Muscle of leg (tissue), 11 donors: ENCODE measurements around the gene MAN1B1. TPM values are rescaled to one million over a fixed set of nuclear protein-coding genes. Genes with fewer than 3 reads are reported as not detected.

ENCODE experiments used
- DNase-seq: peaks from one replicate; pipeline ENCODE4 v3.0.0; 2013
- H3K27ac ChIP-seq: one replicate; pipeline ENCODE4 v1.5.1; 2013; ENCODE audit warnings: mild to moderate bottlenecking, low read length, control low read depth
- H3K27me3 ChIP-seq: one replicate; pipeline ENCODE4 v1.6.1; 2013; ENCODE audit warnings: low read length; ENCODE audit not compliant: control insufficient read depth, insufficient read depth
- H3K36me3 ChIP-seq: one replicate; pipeline ENCODE4 v1.6.1; 2013; ENCODE audit warnings: low read length; ENCODE audit not compliant: control insufficient read depth, insufficient read depth
- H3K4me1 ChIP-seq: one replicate; pipeline ENCODE4 v1.6.1; 2013; ENCODE audit warnings: low read length; ENCODE audit not compliant: control insufficient read depth, insufficient read depth
- H3K4me3 ChIP-seq: one replicate; pipeline ENCODE4 v1.5.1; 2013; ENCODE audit warnings: low read length, control low read depth
- H3K9me3 ChIP-seq: replicated peaks from 2 replicates; pipeline ENCODE4 v1.6.1; 2013; ENCODE audit warnings: low read depth, low read length; ENCODE audit not compliant: control insufficient read depth
- whole genome bisulfite sequencing: methylation state at CpG from one replicate; pipeline ENCODE4 v1.1.5; 2013; ENCODE audit warnings: missing lambda C conversion rate; ENCODE audit not compliant: insufficient coverage; 5-methylcytosine and 5-hydroxymethylcytosine counted together
- polyA plus RNA-seq, 8 donors: library from polyadenylated mRNA; unstranded; fragments of 120-200 nt; gene quantifications; one replicate each; pipeline versions ENCODE4 v1.2.1 to v1.2.3, GENCODE V29; 2013; ENCODE audit warnings: inconsistent platforms in 1 of 8, low replicate concordance in 1 of 8; ENCODE audit not compliant: insufficient read length in 8 of 8, insufficient read depth in 1 of 8
- total RNA-seq: library from RNA; stranded (reverse); fragments of 120-200 nt; gene quantifications from one replicate; pipeline ENCODE4 v1.2.4, GENCODE V29; 2013

Gene MAN1B1
- total and polyA plus RNA-seq, 9 donors: 38.5 to 59.0 (median 43.1) TPM

DNA sequence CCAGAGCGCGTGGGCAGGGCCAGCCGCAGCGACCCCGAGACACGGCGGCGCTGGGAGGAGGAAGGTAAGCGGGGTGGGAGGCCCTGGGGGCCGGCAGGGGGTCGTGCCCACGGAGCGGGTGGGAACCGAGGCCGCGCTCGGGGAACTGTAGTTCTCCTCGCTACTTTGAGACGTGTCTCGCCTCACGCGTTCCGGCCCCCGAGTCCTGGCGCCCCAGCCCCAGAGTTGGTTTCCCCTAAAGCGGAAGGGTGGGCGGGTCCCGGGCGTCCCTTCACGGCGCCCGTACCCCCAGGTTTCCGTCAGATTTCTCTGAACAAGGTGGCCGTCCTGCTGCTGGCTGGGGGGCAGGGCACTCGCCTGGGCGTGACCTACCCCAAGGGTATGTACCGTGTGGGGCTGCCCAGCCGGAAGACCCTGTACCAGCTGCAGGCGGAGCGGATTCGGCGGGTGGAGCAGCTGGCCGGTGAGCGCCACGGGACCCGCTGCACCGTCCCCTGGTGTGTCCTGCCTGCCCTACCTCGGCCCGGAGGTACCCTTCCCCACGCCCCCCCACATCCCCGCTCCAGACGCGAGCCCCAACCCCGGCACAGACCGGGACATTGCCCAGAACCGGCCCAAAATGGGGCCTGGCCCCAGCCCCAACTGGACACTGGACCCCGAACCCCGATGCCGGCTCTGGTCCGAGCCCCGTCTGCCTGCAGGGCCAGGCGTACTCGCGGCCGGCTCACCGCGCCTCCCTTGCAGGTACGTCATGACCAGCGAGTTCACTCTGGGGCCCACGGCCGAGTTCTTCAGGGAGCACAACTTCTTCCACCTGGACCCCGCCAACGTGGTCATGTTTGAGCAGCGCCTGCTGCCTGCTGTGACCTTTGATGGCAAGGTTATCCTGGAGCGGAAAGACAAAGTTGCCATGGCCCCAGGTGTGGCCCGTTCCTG lies 8.8 kb upstream of the MAN1B1 start:
- Histone ChIP-seq H3K36me3 (peaks cover 4% of the 10 kb centered on the region), H3K27ac (no peak overlapping the region), H3K4me3 (peak overlapping the region; percentile 43), H3K4me1 (peaks cover 18% of the 10 kb centered on the region), H3K27me3 (peaks cover 41% of the 10 kb centered on the region), H3K9me3 (no peaks in the 10 kb centered on the region)
- no peak for DNase-seq
- WGBS: 5% methylated on average over 76 of the region's 76 CpGs

DNA sequence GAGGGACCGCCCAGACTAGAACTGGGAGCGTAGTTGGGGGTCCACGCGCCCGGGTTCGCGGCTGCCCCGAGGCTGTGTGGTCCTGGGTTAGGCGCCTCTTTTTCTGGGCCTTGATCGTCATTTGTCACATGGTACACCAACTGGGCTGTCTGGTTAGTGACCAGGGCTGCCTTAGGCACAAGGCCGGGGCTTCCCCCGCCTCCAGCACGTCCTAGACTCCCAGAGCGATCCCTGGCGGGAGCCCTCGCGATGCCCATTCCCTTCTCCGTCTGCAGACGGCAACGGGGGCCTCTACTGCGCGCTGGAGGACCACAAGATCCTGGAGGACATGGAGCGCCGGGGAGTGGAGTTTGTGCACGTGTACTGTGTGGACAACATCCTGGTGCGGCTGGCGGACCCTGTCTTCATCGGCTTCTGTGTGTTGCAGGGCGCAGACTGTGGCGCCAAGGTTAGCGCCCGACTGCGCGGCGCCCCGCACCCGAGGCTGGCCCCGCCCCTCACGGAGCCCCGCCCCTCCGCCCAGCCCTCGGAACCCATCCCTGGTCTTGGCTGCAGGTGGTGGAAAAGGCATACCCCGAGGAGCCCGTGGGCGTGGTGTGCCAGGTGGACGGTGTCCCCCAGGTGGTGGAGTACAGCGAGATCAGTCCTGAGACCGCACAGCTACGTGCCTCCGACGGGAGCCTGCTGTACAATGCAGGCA lies 7.9 kb upstream of the MAN1B1 start:
- H3K9me3 ChIP-seq: no peaks in the 10 kb centered on the region
- DNase-seq: no peak
- H3K36me3 ChIP-seq: peaks cover 4% of the 10 kb centered on the region
- H3K27me3 ChIP-seq: peaks cover 39% of the 10 kb centered on the region
- no peak overlapping the region for H3K27ac ChIP-seq
- WGBS: 21% methylated on average over 50 of the region's 51 CpGs
- H3K4me3 ChIP-seq: no peak overlapping the region
- peaks cover 23% of the 10 kb centered on the region for H3K4me1 ChIP-seq

DNA sequence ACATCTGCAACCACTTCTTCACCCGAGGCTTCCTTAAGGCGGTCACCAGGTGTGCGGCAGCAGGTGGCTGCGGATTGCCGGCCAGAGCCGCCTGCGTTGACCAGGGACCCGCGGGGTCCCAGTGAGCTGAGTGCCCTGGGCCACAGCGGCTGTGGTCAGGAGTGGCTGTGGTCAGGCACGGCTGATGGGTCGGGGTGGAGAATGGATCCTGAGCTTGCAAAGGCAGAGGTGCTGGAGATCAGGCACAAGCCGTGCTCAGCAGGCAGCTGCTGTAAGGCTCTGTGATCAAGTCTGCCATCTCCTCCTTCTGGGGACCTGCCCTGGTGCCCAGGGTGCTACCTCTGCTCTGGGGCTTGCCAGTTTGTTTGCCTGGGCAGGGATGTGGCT lies 7.4 kb upstream of the MAN1B1 start:
- Histone ChIP-seq H3K27me3 (peaks cover 39% of the 10 kb centered on the region), H3K9me3 (no peaks in the 10 kb centered on the region), H3K27ac (no peak overlapping the region), H3K4me3 (no peak overlapping the region), H3K36me3 (peaks cover 4% of the 10 kb centered on the region), H3K4me1 (peaks cover 23% of the 10 kb centered on the region)
- WGBS: 47% methylated on average over 13 of the region's 13 CpGs
- no peak for DNase-seq

DNA sequence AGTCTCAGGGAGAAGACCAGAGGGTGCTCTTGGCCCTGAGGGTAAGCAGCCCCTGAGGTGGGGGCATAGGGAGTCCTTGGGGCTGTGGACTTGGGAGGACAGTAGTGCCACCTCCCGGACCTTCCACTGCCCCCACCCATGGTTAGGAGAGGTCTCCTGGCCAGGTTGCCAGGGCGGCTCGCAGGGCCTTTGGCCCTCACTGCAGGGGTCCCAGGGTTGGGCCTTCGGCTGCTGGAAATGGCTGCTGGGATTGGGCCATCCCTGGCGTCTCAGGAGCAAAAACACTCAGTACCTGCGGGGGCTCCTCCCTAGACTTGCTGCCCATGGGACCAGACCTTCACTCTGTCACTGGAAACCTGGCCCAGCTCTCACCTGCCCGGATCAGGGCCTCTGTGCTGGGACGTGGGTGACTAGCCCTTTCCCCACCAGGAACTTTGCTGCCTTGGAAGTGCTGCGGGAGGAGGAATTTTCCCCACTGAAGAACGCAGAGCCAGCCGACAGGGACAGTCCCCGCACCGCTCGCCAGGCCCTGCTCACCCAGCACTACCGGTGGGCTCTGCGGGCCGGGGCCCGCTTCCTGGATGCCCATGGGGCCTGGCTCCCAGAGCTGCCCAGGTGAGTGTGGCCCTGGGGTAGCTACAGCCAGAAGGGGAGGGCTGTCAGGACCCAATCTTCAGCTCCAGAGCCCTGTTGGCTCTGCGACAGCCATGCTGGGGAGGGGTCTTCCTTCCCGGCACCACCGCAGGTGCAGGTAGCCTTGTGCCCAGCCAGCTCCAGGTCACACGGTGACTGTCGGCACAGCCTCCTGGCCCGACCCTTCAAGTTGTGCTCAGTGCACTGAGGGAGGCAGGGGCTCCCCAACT lies 6.3 kb upstream of the MAN1B1 start:
- no peak for DNase-seq
- WGBS: 85% methylated on average over 22 of the region's 24 CpGs
- no peak overlapping the region for H3K27ac ChIP-seq
- H3K4me3 ChIP-seq: no peak overlapping the region
- H3K36me3 ChIP-seq: peaks cover 4% of the 10 kb centered on the region
- H3K27me3 ChIP-seq: peaks cover 39% of the 10 kb centered on the region
- H3K9me3 ChIP-seq: no peaks in the 10 kb centered on the region
- peaks cover 25% of the 10 kb centered on the region for H3K4me1 ChIP-seq

DNA sequence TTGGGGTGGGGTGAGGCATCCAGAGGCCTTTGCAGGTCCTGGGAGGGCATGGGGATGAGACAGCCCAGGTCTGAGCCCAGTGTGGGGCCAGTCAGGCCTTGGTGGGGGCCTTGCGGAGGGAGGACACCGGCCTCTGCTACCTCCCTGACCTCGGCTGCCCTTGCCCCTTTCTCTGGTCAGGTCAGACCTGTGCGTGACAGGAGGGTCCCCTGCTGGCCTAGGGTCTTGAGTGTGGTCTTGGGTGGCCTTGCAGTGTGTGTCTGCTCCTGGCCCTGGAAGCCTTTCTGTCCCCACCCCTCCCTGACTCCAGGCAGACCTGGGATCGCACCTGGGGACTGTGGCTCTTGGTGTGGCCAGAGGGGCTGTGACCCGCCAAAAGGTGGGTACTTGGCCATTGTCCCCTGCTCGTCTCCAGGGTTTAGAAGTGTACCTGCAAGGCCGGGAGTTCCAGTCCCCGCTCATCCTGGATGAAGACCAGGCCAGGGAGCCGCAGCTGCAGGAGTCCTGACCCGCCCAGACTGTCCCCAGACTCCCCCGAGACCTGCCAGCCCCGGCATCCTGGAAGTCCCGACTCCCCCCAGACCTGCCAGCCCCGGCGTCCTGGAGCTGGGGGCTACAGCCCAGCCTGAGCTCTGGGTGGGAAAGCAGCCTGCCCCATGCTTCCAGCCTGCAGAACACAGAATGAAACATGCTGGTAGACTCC lies 4.4 kb upstream of the MAN1B1 start:
- DNase-seq: no peak
- Histone ChIP-seq H3K27me3 (peaks cover 33% of the 10 kb centered on the region), H3K36me3 (peaks cover 4% of the 10 kb centered on the region), H3K9me3 (no peaks in the 10 kb centered on the region), H3K4me3 (no peak overlapping the region), H3K27ac (no peak overlapping the region), H3K4me1 (peaks cover 27% of the 10 kb centered on the region)
- WGBS: 81% methylated on average over 12 of the region's 16 CpGs

DNA sequence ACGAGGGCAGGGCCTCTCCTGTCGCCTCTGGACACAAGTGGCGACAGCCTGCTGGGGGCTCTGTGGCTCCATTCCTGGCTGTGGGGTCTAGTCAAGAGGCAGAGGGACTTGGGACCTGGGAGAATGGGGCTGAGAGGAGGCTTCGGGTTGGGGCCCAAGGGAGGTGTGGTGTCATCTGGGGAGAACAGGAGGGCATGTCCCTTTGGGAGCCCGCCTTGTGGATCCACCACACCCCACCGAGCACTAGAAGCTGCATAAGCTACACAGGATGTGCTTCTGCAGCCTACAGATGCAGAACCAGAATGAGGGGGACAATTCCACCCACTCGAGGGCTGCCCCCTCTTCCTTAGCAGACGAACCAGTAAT lies 3.9 kb upstream of the MAN1B1 start:
- H3K36me3 ChIP-seq: peaks cover 4% of the 10 kb centered on the region
- H3K4me1 ChIP-seq: peaks cover 29% of the 10 kb centered on the region
- no peak overlapping the region for H3K4me3 ChIP-seq
- no peak for DNase-seq
- H3K27me3 ChIP-seq: peaks cover 30% of the 10 kb centered on the region
- no peaks in the 10 kb centered on the region for H3K9me3 ChIP-seq
- 70% methylated on average over 6 of the region's 8 CpGs for WGBS
- no peak overlapping the region for H3K27ac ChIP-seq

DNA sequence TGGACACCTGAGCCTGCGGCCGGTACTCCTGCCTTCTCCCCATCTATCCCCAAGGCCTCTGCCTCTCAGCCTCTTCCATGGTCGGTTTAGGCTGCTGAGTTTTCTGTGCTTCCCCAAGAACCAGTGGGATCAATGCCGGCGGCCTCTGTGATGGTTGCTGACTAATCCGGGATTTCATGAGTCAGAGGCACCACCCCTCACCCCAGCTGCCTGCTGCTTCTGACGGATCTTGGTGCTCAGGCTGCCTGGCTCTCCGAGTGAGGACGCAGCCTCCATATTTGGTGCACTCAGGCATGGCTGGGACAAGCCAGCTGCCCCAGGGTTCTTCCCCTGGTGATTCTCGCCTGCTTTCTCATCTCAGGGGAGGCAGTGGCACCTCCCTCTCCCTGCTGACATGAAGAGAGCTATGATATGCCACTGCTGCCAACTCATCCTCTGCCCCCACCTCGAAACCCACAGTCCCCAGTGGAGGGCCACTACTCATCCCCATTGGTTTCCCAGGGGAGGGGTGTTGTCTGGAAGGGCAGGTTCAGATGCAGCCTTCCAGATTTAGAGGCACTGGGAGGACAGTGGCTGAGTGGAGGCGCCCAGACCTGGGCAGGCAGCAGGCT lies 3.3 kb upstream of the MAN1B1 start:
- Histone ChIP-seq H3K9me3 (no peaks in the 10 kb centered on the region), H3K4me1 (peaks cover 24% of the 10 kb centered on the region), H3K27ac (no peak overlapping the region), H3K36me3 (peaks cover 4% of the 10 kb centered on the region), H3K27me3 (peaks cover 24% of the 10 kb centered on the region), H3K4me3 (no peak overlapping the region)
- WGBS: 49% methylated on average over 11 of the region's 12 CpGs
- no peak for DNase-seq

DNA sequence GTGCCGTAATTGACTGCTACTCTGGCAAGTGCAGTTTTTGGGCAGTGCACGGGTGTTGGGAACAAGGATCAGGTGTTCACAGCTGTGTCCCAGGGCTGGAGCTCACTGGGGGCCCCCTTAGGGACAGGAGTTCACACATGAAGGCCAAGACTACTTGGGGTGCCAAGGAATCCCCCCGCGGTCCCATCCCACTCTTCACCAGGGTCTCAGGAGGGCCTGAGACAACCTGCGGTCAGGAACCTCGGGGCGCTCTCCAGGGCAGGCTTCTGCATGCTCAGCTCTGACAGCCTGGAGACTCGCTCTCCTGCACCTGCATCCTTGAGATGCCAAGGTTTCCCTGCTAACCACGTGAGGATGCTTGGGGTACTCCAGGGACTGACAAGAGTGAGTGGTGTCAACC lies 2.3 kb upstream of the MAN1B1 start:
- Histone ChIP-seq H3K4me3 (no peak overlapping the region), H3K4me1 (peaks cover 20% of the 10 kb centered on the region), H3K27me3 (peaks cover 14% of the 10 kb centered on the region), H3K27ac (no peak overlapping the region), H3K36me3 (peaks cover 12% of the 10 kb centered on the region), H3K9me3 (no peaks in the 10 kb centered on the region)
- 82% methylated on average over 7 of the region's 9 CpGs for WGBS
- no peak for DNase-seq

DNA sequence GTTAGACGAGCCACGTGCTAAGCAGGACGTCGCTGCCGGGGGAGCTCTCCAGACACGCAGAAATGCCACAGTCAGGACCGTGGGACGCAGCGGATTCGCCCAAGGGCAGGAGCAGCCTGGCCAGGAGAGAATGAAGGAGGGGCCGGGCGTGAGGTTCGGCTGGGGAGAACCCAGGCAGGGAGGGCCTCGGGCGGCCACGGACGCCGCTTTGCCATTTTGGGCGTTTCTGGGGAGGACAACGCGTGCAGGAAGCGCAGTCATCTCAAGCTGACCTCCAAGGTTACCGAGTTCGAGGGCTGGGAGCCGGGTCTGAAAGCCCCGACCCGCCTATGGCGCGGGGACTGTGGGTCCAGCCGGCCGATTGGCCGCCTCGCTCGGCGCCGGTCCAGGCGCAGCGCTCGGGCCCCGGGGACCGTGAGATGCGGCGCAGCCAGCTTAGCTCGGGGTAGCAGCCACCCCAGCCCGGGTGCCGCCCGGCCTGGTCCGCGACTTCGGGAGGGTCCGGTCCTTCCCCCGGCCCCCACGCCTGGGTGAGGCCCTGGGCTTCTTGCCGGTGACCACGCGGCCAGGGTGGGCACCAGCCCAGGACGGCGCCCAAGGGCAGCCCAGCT lies 760 bp upstream of the MAN1B1 start:
- no peaks in the 10 kb centered on the region for H3K9me3 ChIP-seq
- peaks cover 20% of the 10 kb centered on the region for H3K4me1 ChIP-seq
- DNase-seq: no peak
- H3K27me3 ChIP-seq: no peaks in the 10 kb centered on the region
- peak overlapping the region; percentile 86 for H3K27ac ChIP-seq
- H3K36me3 ChIP-seq: peaks cover 17% of the 10 kb centered on the region
- H3K4me3 ChIP-seq: peak overlapping the region; percentile 60
- 1% methylated on average over 57 of the region's 58 CpGs for WGBS
